Nephron progenitor cell (in vitro differentiated cells): ENCODE data around the gene NET1.

ENCODE experiments used
- DNase-seq: peaks from one replicate; pipeline ENCODE4 v3.0.0; 2021
- H3K27ac Mint-ChIP-seq: 2 replicates; pipeline ENCODE4 v1.8.0; 2021; ENCODE audit warnings: mild to moderate bottlenecking, moderate library complexity, mixed read lengths
- H3K27me3 Mint-ChIP-seq: 2 replicates; pipeline ENCODE4 v1.8.0; 2021; ENCODE audit warnings: mild to moderate bottlenecking, low read depth, mixed read lengths; ENCODE audit not compliant: poor library complexity
- H3K36me3 Mint-ChIP-seq: 2 replicates; pipeline ENCODE4 v1.8.0; 2021; ENCODE audit warnings: low read depth, mixed read lengths
- H3K4me1 Mint-ChIP-seq: 2 replicates; pipeline ENCODE4 v1.8.0; 2021; ENCODE audit warnings: mixed read lengths
- H3K4me3 Mint-ChIP-seq: 2 replicates; pipeline ENCODE4 v1.8.0; 2021; ENCODE audit warnings: mild to moderate bottlenecking, moderate library complexity, mixed read lengths
- H3K9me3 Mint-ChIP-seq: 2 replicates; pipeline ENCODE4 v1.8.0; 2021; ENCODE audit warnings: mild to moderate bottlenecking, moderate library complexity, mixed read lengths
- CTCF ChIP-seq: fragments of 200-600 bp; sonication (generic); IDR thresholded peaks from 2 replicates; pipeline ENCODE4 v1.5.0; 2021; ENCODE audit warnings: antibody characterized with exemption

The NET1 gene

GRCh38 chr10:5507649-5508131 is 95.3 kb downstream of the NET1 start:
- Mint-ChIP-seq H3K36me3 (no peaks in the 10 kb centered on the region), H3K9me3 (no peaks in the 10 kb centered on the region), H3K4me1 (peaks cover 17% of the 10 kb centered on the region), H3K27ac (no peak overlapping the region), H3K4me3 (no peak overlapping the region), H3K27me3 (peaks cover 4% of the 10 kb centered on the region)
- no peak for DNase-seq
- TF ChIP-seq CTCF: no peak

- Mint-ChIP-seq H3K9me3 (no peaks in the 10 kb centered on the region), H3K4me3 (no peak overlapping the region), H3K27ac (no peak overlapping the region), H3K4me1 (peaks cover 19% of the 10 kb centered on the region), H3K27me3 (peaks cover 4% of the 10 kb centered on the region), H3K36me3 (no peaks in the 10 kb centered on the region)
- no peak for TF ChIP-seq CTCF
- no peak for DNase-seq
Observed at GRCh38 chr10:5508161-5508604, 95.8 kb downstream of the NET1 start.
